Measurements from ENCODE around the gene ZFP69. TPM values are rescaled to one million over a fixed set of nuclear protein-coding genes. Genes with fewer than 3 reads are reported as not detected.
"Not testable (repeated sequence)": the region's sequence is repeated elsewhere in the genome, so short reads cannot be mapped to it uniquely, and the experiment has no call there.

The ZFP69 gene
- total RNA-seq, 1 experiment from 2014 or later, result not detected

DNA sequence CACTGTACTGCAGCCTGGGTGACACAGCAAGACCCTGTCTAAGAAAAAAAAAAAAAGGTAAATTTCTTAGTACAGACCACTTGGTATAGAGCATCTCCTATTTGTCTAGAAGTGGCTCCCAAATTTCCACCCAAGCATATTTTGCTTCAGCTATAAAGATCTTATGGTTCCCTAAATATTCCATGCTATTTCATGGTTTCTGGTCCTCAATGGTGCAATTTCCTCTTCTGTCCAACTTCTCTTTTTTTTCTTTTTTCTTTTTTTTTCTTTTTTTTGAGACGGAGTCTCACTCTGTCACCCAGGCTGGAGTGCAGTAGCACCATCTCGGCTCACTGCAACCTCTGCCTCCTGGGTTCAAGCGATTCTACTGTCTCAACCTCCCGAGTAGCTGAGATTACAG lies 25.6 kb downstream of the ZFP69 start:
- DNase-seq (ENCODE audit: low spot score); in situ Hi-C loops (cut with HindIII; ENCODE audit: low sequenced_read_pairs): not testable (repeated sequence)

DNA sequence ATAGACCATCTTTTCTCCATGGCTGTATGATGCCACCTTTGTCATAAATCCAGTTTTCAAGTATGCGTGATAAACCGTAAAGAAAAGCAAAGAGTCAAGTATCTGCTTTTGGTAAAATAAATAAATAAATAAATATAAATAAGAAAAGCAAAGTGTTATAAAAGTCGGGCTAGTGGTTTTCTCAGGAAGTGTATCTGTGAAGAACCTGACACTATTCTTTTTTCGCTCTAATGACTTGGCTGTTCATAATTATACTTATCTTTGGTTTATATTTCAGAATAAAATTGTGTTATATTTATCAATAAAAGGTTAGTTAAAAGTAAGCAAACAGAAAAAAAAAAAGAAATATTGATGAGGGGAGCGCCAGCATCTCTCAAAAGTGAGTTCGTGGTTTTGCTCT lies 30.9 kb downstream of the ZFP69 start:
- in situ Hi-C loops (cut with HindIII; ENCODE audit: low sequenced_read_pairs), result no loop called here
- DNase-seq (ENCODE audit: low spot score), result no peak

DNA sequence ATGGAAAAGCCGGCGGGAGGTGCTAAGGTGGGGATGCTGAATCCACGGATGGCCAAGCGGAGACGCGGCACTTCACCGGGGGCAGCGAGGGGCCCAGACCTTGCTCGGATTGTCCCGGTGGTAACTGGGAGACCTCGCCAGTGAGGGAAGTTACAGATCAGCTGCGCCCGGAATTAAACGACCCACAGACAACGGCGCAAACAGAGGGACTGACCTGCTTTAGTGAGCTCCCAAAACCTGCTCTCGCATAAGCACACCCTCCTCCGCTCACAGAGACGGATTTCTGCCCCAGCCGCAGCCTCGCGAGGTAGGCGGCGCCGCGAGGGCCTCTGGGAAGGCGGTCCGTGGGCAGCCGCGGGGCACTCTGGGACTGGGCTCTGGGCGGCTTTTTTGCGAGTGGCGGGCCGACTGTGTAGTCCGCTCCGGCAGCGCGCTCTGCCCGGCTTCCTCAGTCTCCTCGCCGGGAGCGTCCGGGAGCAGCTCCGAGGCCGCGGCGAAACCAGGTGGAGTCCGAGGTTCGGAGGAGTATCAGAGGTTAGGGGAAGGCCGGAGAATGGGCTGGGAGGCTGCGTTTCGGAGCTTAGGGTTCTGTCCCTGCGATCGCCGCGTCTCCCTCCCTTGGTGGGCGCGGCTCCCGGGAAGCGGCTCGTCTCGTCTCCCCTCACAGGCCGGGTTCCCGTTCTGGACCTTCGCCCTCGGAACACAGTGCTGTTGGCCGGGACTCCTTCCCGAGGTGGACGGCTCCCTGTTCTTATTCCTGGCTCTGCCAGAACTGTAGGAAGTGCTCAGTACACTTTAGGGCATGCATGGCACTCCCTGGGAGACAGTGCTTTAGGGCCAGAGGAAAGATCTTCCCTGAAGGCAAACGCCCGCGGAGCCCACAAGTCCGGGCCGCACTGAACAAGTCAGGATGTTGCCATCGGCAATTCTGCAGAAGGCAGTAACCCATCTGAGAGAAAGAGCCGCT lies 31.6 kb downstream of the ZFP69 start, which contains the start of gene EXO5:
Gene EXO5 (plus strand): TSS at position 393 of the 967 bp plus-strand sequence. CDS start 5,778 bp downstream, outside the sequence.
- peak; percentile 75 for DNase-seq (ENCODE audit: low spot score)
- in situ Hi-C loops (cut with HindIII; ENCODE audit: low sequenced_read_pairs), result no loop called here

DNA sequence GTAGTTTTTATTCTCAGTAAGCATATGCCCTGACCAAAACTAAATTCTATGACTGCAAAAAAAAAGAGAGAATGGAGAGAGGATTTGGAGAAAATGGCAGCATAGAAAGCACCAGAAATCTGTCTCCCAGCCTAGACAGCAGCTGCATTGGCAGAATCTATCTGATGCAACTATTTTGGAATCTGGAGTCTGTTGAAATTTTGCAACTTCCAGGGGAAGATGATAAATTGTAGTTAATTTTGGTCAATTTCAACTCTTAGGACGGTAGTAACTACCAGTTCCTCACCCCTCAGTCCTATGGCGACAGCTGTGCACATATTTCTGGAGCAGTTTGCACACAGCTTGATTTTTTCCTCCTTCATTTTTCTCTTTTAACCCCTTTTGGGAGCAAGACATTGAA lies 42.4 kb downstream of the ZFP69 start:
- DNase-seq (ENCODE audit: low spot score), result no peak
- in situ Hi-C loops (cut with HindIII; ENCODE audit: low sequenced_read_pairs), result no loop called here

DNA sequence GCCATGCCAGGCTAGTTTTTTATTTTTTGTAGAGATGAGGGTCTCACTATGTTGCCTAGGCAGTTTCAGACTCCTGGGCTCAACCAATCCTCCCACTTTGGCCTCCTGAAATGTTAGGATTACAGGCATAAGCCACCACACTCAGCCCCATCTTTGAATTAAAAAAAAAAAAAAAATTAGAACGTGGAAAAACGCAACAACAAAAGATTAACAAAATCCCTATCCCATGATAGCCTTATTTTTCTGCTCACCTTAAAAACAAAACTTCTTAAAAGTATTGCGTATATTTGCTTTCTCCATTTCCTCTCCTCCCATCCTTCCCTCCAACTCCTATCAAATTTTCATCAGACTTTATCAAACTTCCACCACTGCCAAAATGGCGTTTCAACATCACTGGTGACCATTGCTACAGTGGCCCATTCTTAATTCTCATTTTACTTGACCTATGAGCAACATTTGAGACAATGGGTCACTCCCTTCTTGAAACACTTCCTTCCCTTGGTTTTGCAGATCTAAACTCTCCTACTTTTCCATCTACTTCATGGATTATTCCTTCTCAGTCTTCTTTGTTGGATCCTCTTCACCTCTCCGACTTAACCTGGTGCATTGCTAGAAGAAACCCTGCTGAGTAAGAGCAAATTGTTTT lies 53.8 kb downstream of the ZFP69 start:
- in situ Hi-C loops (cut with HindIII; ENCODE audit: low sequenced_read_pairs), result loop anchor here (10.0 kb wide), 1 partner anchor 154 kb away; no protein-coding TSS in a partner anchor
- DNase-seq (ENCODE audit: low spot score), result no peak

DNA sequence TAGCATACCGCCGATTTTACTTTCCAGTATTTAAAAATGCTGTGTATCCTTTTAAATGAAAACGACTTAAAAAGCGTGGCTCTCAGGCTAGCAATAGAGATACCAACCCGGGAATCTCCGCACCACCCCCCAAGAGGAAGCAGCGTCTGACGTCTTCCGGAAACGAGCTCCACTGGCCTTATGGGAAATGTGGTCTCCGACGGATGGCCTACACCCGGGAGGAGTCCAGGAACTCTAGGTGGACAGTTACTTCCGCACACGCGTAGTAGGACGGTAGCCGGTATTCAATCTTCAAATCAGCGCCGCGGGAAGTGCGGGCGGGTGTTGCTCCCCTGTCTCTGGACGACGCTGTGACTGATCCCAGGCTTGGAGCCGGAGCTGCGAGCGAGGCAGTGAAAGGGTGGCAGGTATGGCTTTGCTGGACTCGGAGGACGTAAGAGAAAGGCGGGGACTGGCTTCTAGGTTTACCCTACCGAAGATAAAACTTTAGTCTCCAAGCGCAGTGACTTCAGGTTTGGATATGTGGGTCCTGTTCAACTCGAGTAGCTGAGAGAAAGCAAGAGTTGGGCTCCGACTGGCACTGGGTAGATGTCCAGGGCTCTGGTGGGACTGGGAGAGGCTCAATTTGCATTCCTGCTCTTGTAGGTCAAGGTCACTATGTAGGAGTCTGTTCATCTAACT lies 54.4 kb downstream of the ZFP69 start, which contains the start of gene ZNF684:
Gene ZNF684 (plus strand): TSS at position 257 of the 681 bp plus-strand sequence. CDS start 1,530 bp downstream, outside the sequence.
- in situ Hi-C loops (cut with HindIII; ENCODE audit: low sequenced_read_pairs), result loop anchor here (10.0 kb wide), 1 partner anchor 153 kb away; no protein-coding TSS in a partner anchor
- DNase-seq (ENCODE audit: low spot score), result peak; percentile 98

DNA sequence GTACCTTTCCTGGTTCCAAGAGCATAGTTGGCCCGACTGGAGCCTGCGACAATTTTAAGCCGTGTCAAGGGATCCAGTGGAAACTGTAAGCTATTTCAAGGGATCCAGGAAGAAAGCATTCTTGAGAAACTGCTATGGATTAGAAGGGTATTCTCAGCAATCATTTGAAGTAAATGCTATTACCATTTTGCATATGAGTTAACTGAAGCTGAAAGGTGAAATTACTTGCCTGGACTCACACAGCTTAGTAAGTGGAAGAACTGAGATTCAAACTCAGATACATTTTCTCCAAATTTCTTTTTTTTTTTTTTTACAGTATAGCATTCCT lies 54.9 kb downstream of the ZFP69 start:
- DNase-seq (ENCODE audit: low spot score), result no peak
- in situ Hi-C loops (cut with HindIII; ENCODE audit: low sequenced_read_pairs), result loop anchor here (10.0 kb wide), 1 partner anchor 153 kb away; no protein-coding TSS in a partner anchor

DNA sequence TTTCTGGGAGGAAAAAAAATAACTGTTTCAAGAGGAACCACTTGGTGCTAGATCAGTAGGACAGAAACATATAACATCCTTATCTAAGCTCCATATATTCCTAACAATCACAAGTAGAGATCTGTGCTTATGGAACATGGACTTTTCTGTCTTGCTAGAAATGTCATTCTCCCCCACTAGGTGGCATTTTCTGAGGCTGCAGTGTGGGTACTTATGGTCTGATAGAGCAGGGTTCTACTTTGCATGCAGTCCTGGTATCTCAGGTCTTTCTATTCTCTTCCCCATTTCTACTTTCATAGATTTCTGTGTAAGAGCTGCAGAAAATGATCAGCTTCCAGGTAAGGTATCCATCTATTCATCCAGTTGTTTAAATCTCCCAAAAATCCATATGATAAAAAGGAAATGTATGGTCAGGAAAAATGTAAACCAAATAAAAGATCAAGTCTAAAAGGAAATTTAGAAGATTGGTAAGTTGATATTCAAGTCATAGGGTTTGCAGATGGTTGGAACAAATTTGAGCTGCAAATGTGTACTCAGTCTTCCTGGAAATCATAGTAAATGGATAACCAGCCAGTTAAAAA lies 55.8 kb downstream of the ZFP69 start:
- DNase-seq (ENCODE audit: low spot score), result peak; percentile 76
- in situ Hi-C loops (cut with HindIII; ENCODE audit: low sequenced_read_pairs), result loop anchor here (10.0 kb wide), 1 partner anchor 152 kb away; no protein-coding TSS in a partner anchor

DNA sequence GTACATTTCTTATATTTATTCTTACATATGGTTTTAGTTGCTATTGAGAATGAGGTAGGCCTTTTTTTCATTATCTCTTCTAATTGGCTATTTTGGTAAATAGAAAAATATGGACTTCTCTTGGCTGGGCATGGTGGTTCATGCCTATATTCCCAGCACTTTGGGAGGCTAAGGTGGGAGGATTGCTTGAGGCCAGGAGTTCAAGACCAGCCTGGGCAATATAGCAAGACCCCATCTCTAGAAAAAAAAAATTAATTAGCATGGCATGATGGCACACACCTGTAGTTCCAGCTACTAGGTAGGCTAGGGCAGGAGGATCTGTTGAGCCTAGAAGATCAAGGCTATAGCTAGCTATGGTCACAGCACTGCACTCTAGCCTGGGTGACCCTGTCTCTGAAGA lies 57.5 kb downstream of the ZFP69 start:
- DNase-seq (ENCODE audit: low spot score), result no peak
- in situ Hi-C loops (cut with HindIII; ENCODE audit: low sequenced_read_pairs), result loop anchor here (10.0 kb wide), 1 partner anchor 150 kb away; no protein-coding TSS in a partner anchor

DNA sequence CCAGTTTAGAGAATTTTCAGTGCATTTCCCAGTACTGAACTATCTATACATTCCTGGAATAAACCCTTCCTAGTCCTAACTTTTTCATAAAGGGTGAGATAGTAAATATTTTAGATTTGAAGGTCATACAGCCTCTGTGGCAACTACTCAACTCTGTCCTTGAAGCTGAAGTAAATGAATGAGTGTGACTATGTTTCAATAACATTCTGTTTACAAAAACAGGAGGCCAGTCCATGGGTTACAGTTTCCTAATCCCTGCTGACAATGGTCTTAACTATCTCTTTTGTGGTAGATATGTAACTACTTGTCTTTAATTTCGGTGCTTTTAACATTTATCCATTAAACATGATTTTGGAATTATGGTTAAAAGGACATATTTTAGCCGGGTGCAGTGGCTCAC lies 58.6 kb downstream of the ZFP69 start:
- in situ Hi-C loops (cut with HindIII; ENCODE audit: low sequenced_read_pairs), result loop anchor here (10.0 kb wide), 1 partner anchor 149 kb away; no protein-coding TSS in a partner anchor
- DNase-seq (ENCODE audit: low spot score), result no peak

DNA sequence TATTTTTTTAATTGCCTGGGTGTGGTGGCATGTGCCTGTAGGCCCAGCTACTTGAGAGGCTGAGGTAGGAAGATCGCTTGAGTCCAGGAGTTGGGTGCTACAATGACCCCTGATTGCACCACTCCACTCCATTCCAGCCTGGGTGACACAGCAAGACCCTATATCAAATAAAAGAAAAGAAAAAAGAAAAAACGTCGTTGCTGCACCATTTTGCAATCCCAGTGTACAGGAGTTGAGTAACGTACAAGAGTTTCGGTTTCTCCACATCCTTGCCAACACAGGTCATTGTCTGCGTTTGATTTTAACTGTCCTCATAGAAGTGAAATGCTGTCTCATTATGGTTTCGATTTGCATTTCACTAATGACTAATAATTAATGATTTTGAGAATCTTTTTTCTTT lies 62.2 kb downstream of the ZFP69 start:
- in situ Hi-C loops (cut with HindIII; ENCODE audit: low sequenced_read_pairs), result loop anchor here (10.0 kb wide), 1 partner anchor 145 kb away; no protein-coding TSS in a partner anchor
- no peak for DNase-seq (ENCODE audit: low spot score)

Other genes starting within 250 kb of the ZFP69 start
- gene TMCO2, start 229.4 kb upstream of the ZFP69 start, total RNA-seq (2014; rRNA removed; shearing (Covaris generic)), result not detected in 2 replicates
- gene ZMPSTE24, start 219.1 kb upstream of the ZFP69 start, total RNA-seq (2014; rRNA removed; shearing (Covaris generic)), result 16.1 and 36.0 TPM in 2 replicates
- gene COL9A2, start 160.0 kb upstream of the ZFP69 start, total RNA-seq (2014; rRNA removed; shearing (Covaris generic)), result 4.0 and 6.4 TPM in 2 replicates
- 15.0 and 21.9 TPM in 2 replicates for gene SMAP2, start 103.6 kb upstream of the ZFP69 start, total RNA-seq (2014; rRNA removed; shearing (Covaris generic))
- 2.8 and 3.0 TPM in 2 replicates for gene ZFP69B, start 26.8 kb upstream of the ZFP69 start, total RNA-seq (2014; rRNA removed; shearing (Covaris generic))
- gene EXO5, start 31.5 kb downstream of the ZFP69 start, total RNA-seq (2014; rRNA removed; shearing (Covaris generic)), result 3.5 and 9.9 TPM in 2 replicates
- gene ZNF684, start 54.3 kb downstream of the ZFP69 start, total RNA-seq (2014; rRNA removed; shearing (Covaris generic)), result 14.1 and 15.9 TPM in 2 replicates
- gene RIMS3, start 188.4 kb downstream of the ZFP69 start, total RNA-seq (2014; rRNA removed; shearing (Covaris generic)), result 8.2 and 8.9 TPM in 2 replicates
- 39.4 and 76.7 TPM in 2 replicates for gene NFYC, start 214.4 kb downstream of the ZFP69 start, total RNA-seq (2014; rRNA removed; shearing (Covaris generic))